GM12878 (cell line): ENCODE results near the gene TMEM256. TPM values are rescaled to one million over a fixed set of nuclear protein-coding genes. Genes with fewer than 3 reads are reported as not detected.

Source experiments
- ATAC-seq: fragments of 200-7000 bp; cut with Tn5 transposase; 3 replicates; pipeline ENCODE4 v1.9.1; 2020; ENCODE audit warnings: mild to moderate bottlenecking, moderate library complexity
- BruUV-seq: library from RNA; stranded (reverse); fragments of 400-500 nt; replicated peaks from 2 replicates; lab custom pipeline; 2021; lab: Mats Ljungman, UMichigan
- CTCF ChIA-PET: fragments of 300-600 bp; sonication (Branson Sonifier 250); formaldehyde crosslinking; extraction: SDS; loops from one replicate; lab custom pipeline; 2021; ENCODE audit warnings: inconsistent platforms; lab: Yijun Ruan, JAX
- POLR2A ChIA-PET: fragments of 350-600 bp; formaldehyde crosslinking; extraction: SDS; loops from one replicate; lab custom pipeline; 2021; ENCODE audit warnings: inconsistent platforms; lab: Charles Lee
- RAD21 ChIA-PET: fragments of 300-600 bp; sonication (Branson Sonifier 250); formaldehyde crosslinking; loops from one replicate; lab custom pipeline; 2023; ENCODE audit warnings: antibody characterized with exemption; ENCODE audit not compliant: unreplicated experiment; lab: Charles Lee
- SMC1A ChIA-PET: fragments of 300-600 bp; sonication (Branson Sonifier 250); formaldehyde crosslinking; loops from one replicate; lab custom pipeline; 2023; ENCODE audit not compliant: unreplicated experiment, uncharacterized antibody; lab: Charles Lee
- DNase-seq: peaks from one replicate; pipeline ENCODE4 v3.0.0-alpha.2; 2011; ENCODE audit warnings: low read depth, low spot score
- FAIRE-seq: peaks from 3 replicates; lab custom pipeline; 2011; peaks lifted over from hg19 to GRCh38; lab: Jason Lieb, UNC
- H2AFZ ChIP-seq: 2 replicates; pipeline ENCODE4 v1.6.0; 2011; ENCODE audit warnings: low read depth, low read length, control low read depth; ENCODE audit not compliant: control insufficient read depth
- H3K27ac ChIP-seq: 2 replicates; pipeline ENCODE4 v1.5.1; 2011; ENCODE audit warnings: control low read depth; ENCODE audit not compliant: control insufficient read depth, insufficient read depth
- H3K27me3 ChIP-seq, 2 experiments: replicated peaks in 1 of 2; 2 replicates each; pipeline versions ENCODE4 v1.6.0 to v1.6.1; 2011; ENCODE audit warnings: low read length in 1 of 2; ENCODE audit not compliant: control insufficient read depth in 2 of 2, insufficient read depth in 2 of 2
- H3K36me3 ChIP-seq, 2 experiments: 2 replicates each; pipeline ENCODE4 v1.5.1; 2011; ENCODE audit warnings: low read length in 1 of 2; ENCODE audit not compliant: control insufficient read depth in 2 of 2, insufficient read depth in 2 of 2
- H3K4me1 ChIP-seq: 2 replicates; pipeline ENCODE4 v1.6.1; 2011; ENCODE audit warnings: mild to moderate bottlenecking, low read length, moderate library complexity, mixed read lengths; ENCODE audit not compliant: control insufficient read depth, insufficient read depth
- H3K4me2 ChIP-seq: 2 replicates; pipeline ENCODE4 v1.6.0; 2011; ENCODE audit warnings: control low read depth; ENCODE audit not compliant: control insufficient read depth, insufficient read depth
- H3K4me3 ChIP-seq: fragments of 200-600 bp; sonication (generic); 2 replicates; pipeline ENCODE4 v1.5.1; 2016
- H3K79me2 ChIP-seq: 2 replicates; pipeline ENCODE4 v1.6.0; 2011; ENCODE audit warnings: low read length; ENCODE audit not compliant: control insufficient read depth, insufficient read depth
- H3K9ac ChIP-seq: 2 replicates; pipeline ENCODE4 v1.8.0; 2011; ENCODE audit warnings: low read length, control low read depth, mixed read lengths; ENCODE audit not compliant: control insufficient read depth, insufficient read depth
- H3K9me3 ChIP-seq: replicated peaks from 3 replicates; pipeline ENCODE4 v1.5.1; 2011; ENCODE audit warnings: mild to moderate bottlenecking, low read length; ENCODE audit not compliant: control insufficient read depth, insufficient read depth
- H4K20me1 ChIP-seq: 2 replicates; pipeline ENCODE4 v1.6.0; 2011; ENCODE audit not compliant: control insufficient read depth, insufficient read depth
- CREM ChIP-seq: IDR thresholded peaks from 2 replicates; pipeline ENCODE4 v1.6.1; 2014; ENCODE audit warnings: antibody characterized with exemption, low read depth
- GABPA ChIP-seq: IDR thresholded peaks from 2 replicates; pipeline ENCODE4 v1.6.1; 2014; ENCODE audit warnings: antibody characterized with exemption, low read depth, mild to moderate bottlenecking, inconsistent platforms
- MYB ChIP-seq: fragments of 150-350 bp; IDR thresholded peaks from 2 replicates; pipeline ENCODE4 v1.6.1; 2014; ENCODE audit warnings: mild to moderate bottlenecking, low read depth, low read length, borderline replicate concordance
- ZNF207 ChIP-seq: fragments of 450-650 bp; IDR thresholded peaks from 2 replicates; pipeline ENCODE4 v1.6.1; 2014; ENCODE audit warnings: antibody characterized with exemption, mild to moderate bottlenecking, borderline replicate concordance
- WGBS: methylation state at CpG from one replicate; pipeline ENCODE4 v1.1.6; 2016; ENCODE audit warnings: low lambda C conversion rate; ENCODE audit not compliant: insufficient replicate concordance, insufficient coverage; ENCODE audit errors: missing lambda C conversion rate; 5-methylcytosine and 5-hydroxymethylcytosine counted together
- in situ Hi-C: fragments of 300-500 bp; cut with MboI; formaldehyde crosslinking; loops from 9 replicates; pipeline ENCODE4 v1.14.3; 2018; ENCODE audit warnings: mixed read lengths
- intact Hi-C: fragments of 100-400 bp; cut with micrococcal nuclease; formaldehyde crosslinking; loops from one replicate; pipeline ENCODE4 v1.14.2; 2022; ENCODE audit not compliant: unreplicated experiment
- polyA plus RNA-seq, 11 experiments: library from polyadenylated mRNA; depleted of rRNA in 4 of 11; unstranded in 6 of 11; stranded (reverse) in 5 of 11; fragments of >200 nt; fragmentation: Nextera tagmentation in 4 of 11; fragmentation: Illumina TruSeq in 1 of 11; extraction: Ambion mirVana in 4 of 11; extraction: Trizol in 1 of 11; gene quantifications; 1 replicate in 1 of 11; 2 replicates in 10 of 11; pipeline versions ENCODE4 v1.2.1 to v1.2.3, GENCODE V29; 2011 to 2016; ENCODE audit warnings: inconsistent platforms in 2 of 11, missing spikeins in 2 of 11, low read depth in 1 of 11
- total RNA-seq, 4 experiments: library from RNA; depleted of rRNA in 3 of 4; stranded (reverse); fragments of >200 nt in 3 of 4; fragmentation: Illumina TruSeq in 1 of 4; extraction: Trizol in 1 of 4; gene quantifications; 2 replicates each; pipeline versions ENCODE4 v1.2.1 to v1.2.3, GENCODE V29; 2013 to 2021
- TF ChIP-seq, protein P1 (sequence below): fragments of 450-650 bp; formaldehyde crosslinking; IDR thresholded peaks from 2 replicates; pipeline ENCODE4 v1.4.0; 2022; ENCODE audit warnings: mild to moderate bottlenecking, moderate library complexity

Gene TMEM256
- total and polyA plus RNA-seq, 10 of the 15 experiments (the other 5 are each of a cell fraction or from before 2014, with no cell fraction given): 57.3 to 342 (median 95.7) TPM

DNA sequence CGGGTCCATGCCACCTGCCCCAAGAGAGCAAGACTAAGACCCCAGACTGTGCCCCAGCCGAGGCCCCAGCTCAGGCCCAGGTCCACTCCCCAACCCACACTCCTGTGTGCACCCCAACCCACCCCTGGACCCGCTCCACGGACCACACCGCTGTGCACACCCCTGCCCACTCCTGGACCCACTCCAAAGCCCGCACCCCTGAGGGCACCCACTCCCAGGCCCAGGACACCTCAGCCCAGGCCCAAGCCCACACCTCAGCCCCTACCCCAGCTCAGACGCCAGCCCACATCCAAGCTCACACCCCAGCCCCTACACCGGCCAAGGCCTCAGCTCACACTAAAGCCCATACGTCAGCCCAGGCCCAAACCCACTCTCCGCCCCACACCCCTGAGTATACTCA lies 25.8 kb upstream of the TMEM256 start:
- H3K4me2 ChIP-seq: no peak overlapping the region
- no peaks in the 10 kb centered on the region for H3K4me1 ChIP-seq
- CTCF ChIA-PET: interaction anchor here (0.6 kb wide), 1 partner anchor 117 kb away, joined by 3 read pairs; no protein-coding TSS in a partner anchor
- no peak overlapping the region for H3K9ac ChIP-seq
- no peaks in the 10 kb centered on the region; a peak in 1 of 4 replicates for H3K27me3 ChIP-seq
- intact Hi-C loops (loop anchor here (10.0 kb wide), 1 partner anchor 385 kb away; the partner anchor contains the start of gene SLC16A11), in situ Hi-C loops (no loop called here)
- no TSS peak for BruUV-seq
- no peak overlapping the region for H3K4me3 ChIP-seq
- ATAC-seq: no peak
- POLR2A ChIA-PET: no interaction called here
- TF ChIP-seq ZNF207: no peak
- no peak for TF ChIP-seq MYB
- TF ChIP-seq, protein P1, sequence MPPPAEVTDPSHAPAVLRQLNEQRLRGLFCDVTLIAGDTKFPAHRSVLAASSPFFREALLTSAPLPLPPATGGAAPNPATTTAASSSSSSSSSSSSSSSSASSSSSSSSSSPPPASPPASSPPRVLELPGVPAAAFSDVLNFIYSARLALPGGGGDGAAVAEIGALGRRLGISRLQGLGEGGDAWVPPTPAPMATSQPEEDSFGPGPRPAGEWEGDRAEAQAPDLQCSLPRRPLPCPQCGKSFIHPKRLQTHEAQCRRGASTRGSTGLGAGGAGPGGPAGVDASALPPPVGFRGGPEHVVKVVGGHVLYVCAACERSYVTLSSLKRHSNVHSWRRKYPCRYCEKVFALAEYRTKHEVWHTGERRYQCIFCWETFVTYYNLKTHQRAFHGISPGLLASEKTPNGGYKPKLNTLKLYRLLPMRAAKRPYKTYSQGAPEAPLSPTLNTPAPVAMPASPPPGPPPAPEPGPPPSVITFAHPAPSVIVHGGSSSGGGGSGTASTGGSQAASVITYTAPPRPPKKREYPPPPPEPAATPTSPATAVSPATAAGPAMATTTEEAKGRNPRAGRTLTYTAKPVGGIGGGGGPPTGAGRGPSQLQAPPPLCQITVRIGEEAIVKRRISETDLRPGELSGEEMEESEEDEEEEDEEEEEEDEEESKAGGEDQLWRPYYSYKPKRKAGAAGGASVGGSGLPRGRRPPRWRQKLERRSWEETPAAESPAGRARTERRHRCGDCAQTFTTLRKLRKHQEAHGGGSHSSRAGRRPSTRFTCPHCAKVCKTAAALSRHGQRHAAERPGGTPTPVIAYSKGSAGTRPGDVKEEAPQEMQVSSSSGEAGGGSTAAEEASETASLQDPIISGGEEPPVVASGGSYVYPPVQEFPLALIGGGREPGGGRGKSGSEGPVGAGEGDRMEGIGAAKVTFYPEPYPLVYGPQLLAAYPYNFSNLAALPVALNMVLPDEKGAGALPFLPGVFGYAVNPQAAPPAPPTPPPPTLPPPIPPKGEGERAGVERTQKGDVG (CRISPR knock-in tag): no peak
- TF ChIP-seq CREM: no peak
- no peak for TF ChIP-seq GABPA
- no peak for DNase-seq
- no peak overlapping the region for H3K27ac ChIP-seq
- SMC1A ChIA-PET: no interaction called here
- no peaks in the 10 kb centered on the region for H4K20me1 ChIP-seq
- H3K79me2 ChIP-seq: no peaks in the 10 kb centered on the region
- H2AFZ ChIP-seq: no peak overlapping the region
- FAIRE-seq: no peak
- RAD21 ChIA-PET: no interaction called here
- 44% methylated on average over 10 of the region's 10 CpGs for WGBS
- H3K36me3 ChIP-seq: no peaks in the 10 kb centered on the region
- H3K9me3 ChIP-seq: no peaks in the 10 kb centered on the region
